Measurements from ENCODE around the gene RAPGEF1. TPM values are rescaled to one million over a fixed set of nuclear protein-coding genes. Genes with fewer than 3 reads are reported as not detected.

The RAPGEF1 gene
- total RNA-seq, 4 donors from 2014 or later, result 43.0 to 58.3 (median 51.7) TPM

- Histone ChIP-seq H3K36me3 (peaks cover 77% of the 10 kb centered on the region), H3K4me3 (no peak overlapping the region), H3K4me1 (no peaks in the 10 kb centered on the region), H3K27me3 (no peaks in the 10 kb centered on the region), H3K9me3 (no peaks in the 10 kb centered on the region), H3K27ac (no peak overlapping the region)
- WGBS, result 95% methylated on average over 17 of the region's 23 CpGs
- no peak for DNase-seq (ENCODE audit: low spot score in 2 of 2)
- TF ChIP-seq POLR2A (IDR thresholded peaks at IDR 0.05) (no peak), EP300 (IDR thresholded peaks at IDR 0.05) (no peak), POLR2AphosphoS5 (IDR thresholded peaks at IDR 0.05) (no peak), CTCF (IDR thresholded peaks at IDR 0.05) (no peak)
Observed at GRCh38 chr9:131575946-131576853, 163.7 kb downstream of the RAPGEF1 start.

GRCh38 chr9:131574730-131575640, 164.9 kb downstream of the RAPGEF1 start:
- 90% methylated on average over 13 of the region's 17 CpGs for WGBS
- Histone ChIP-seq H3K36me3 (peaks cover 69% of the 10 kb centered on the region), H3K27me3 (no peaks in the 10 kb centered on the region), H3K27ac (no peak overlapping the region), H3K4me1 (no peaks in the 10 kb centered on the region), H3K4me3 (no peak overlapping the region), H3K9me3 (no peaks in the 10 kb centered on the region)
- DNase-seq (ENCODE audit: low spot score in 2 of 2), result no peak
- no peak for TF ChIP-seq EP300 (IDR thresholded peaks at IDR 0.05)
- TF ChIP-seq POLR2A (IDR thresholded peaks at IDR 0.05), result no peak
- TF ChIP-seq POLR2AphosphoS5 (IDR thresholded peaks at IDR 0.05), result no peak
- TF ChIP-seq CTCF (IDR thresholded peaks at IDR 0.05), result no peak

- H3K27me3 ChIP-seq, result no peaks in the 10 kb centered on the region
- H3K27ac ChIP-seq, result no peak overlapping the region
- TF ChIP-seq POLR2AphosphoS5 (IDR thresholded peaks at IDR 0.05) (no peak), POLR2A (IDR thresholded peaks at IDR 0.05) (no peak), CTCF (IDR thresholded peaks at IDR 0.05) (no peak), EP300 (IDR thresholded peaks at IDR 0.05) (no peak)
- peaks cover 22% of the 10 kb centered on the region for H3K36me3 ChIP-seq
- no peaks in the 10 kb centered on the region for H3K4me1 ChIP-seq
- 100% methylated on average over 8 of the region's 8 CpGs for WGBS
- no peak for DNase-seq (ENCODE audit: low spot score in 2 of 2)
- no peaks in the 10 kb centered on the region for H3K9me3 ChIP-seq
- H3K4me3 ChIP-seq, result no peak overlapping the region
Observed at GRCh38 chr9:131567910-131568309, 172.0 kb downstream of the RAPGEF1 start.

GRCh38 chr9:131566158-131566557, 173.7 kb downstream of the RAPGEF1 start:
- Histone ChIP-seq H3K27ac (no peak overlapping the region), H3K36me3 (peaks cover 8% of the 10 kb centered on the region), H3K4me1 (no peaks in the 10 kb centered on the region), H3K4me3 (no peak overlapping the region), H3K9me3 (no peaks in the 10 kb centered on the region), H3K27me3 (no peaks in the 10 kb centered on the region)
- DNase-seq (ENCODE audit: low spot score in 2 of 2), result no peak
- TF ChIP-seq POLR2AphosphoS5 (IDR thresholded peaks at IDR 0.05) (no peak), CTCF (IDR thresholded peaks at IDR 0.05) (no peak), POLR2A (IDR thresholded peaks at IDR 0.05) (no peak), EP300 (IDR thresholded peaks at IDR 0.05) (no peak)
- 87% methylated on average over 3 of the region's 3 CpGs for WGBS

- Histone ChIP-seq H3K27ac (no peak overlapping the region), H3K9me3 (peaks cover 5% of the 10 kb centered on the region), H3K4me1 (no peaks in the 10 kb centered on the region), H3K36me3 (peaks cover 7% of the 10 kb centered on the region), H3K27me3 (no peaks in the 10 kb centered on the region), H3K4me3 (no peak overlapping the region)
- TF ChIP-seq POLR2AphosphoS5 (IDR thresholded peaks at IDR 0.05) (no peak), EP300 (IDR thresholded peaks at IDR 0.05) (no peak), CTCF (IDR thresholded peaks at IDR 0.05) (no peak), POLR2A (IDR thresholded peaks at IDR 0.05) (no peak)
- DNase-seq (ENCODE audit: low spot score in 2 of 2), result no peak
- 80% methylated on average over 5 of the region's 5 CpGs for WGBS
Observed at GRCh38 chr9:131565369-131565768, 174.5 kb downstream of the RAPGEF1 start.
